GM12801 (cell line): ENCODE results near the gene RNF8.

Source experiments
- CTCF ChIP-seq: IDR thresholded peaks from one replicate; pipeline ENCODE4 v1.5.1; 2011; ENCODE audit warnings: control low read depth; ENCODE audit not compliant: insufficient read length; ENCODE audit errors: extremely low read depth

The RNF8 gene

GRCh38 chr6:37310966-37311365 lies 42.8 kb upstream of the RNF8 start:
- TF ChIP-seq CTCF: no peak

- no peak for TF ChIP-seq CTCF
Measured at GRCh38 chr6:37311741-37312473, 41.9 kb upstream of the RNF8 start.

GRCh38 chr6:37313723-37314486 lies 39.9 kb upstream of the RNF8 start:
- no peak for TF ChIP-seq CTCF

GRCh38 chr6:37314487-37315156 lies 39.2 kb upstream of the RNF8 start:
- no peak for TF ChIP-seq CTCF

GRCh38 chr6:37315157-37315515 lies 38.6 kb upstream of the RNF8 start:
- no peak for TF ChIP-seq CTCF

- no peak for TF ChIP-seq CTCF
Measured at GRCh38 chr6:37316071-37316470, 37.7 kb upstream of the RNF8 start.

GRCh38 chr6:37317312-37318038 lies 36.3 kb upstream of the RNF8 start:
- TF ChIP-seq CTCF: no peak
